Mesendoderm (in vitro differentiated cells): Measurements from ENCODE around the gene TRAF5.
"Not testable (repeated sequence)": the region's sequence is repeated elsewhere in the genome, so short reads cannot be mapped to it uniquely, and the experiment has no call there.

ENCODE experiments used
- DNase-seq: peaks from one replicate; pipeline ENCODE4 v3.0.0; 2013
- H2AK5ac ChIP-seq: 2 replicates; pipeline ENCODE4 v1.6.1; 2013; ENCODE audit warnings: low read length, inconsistent platforms
- H2BK120ac ChIP-seq: 2 replicates; pipeline ENCODE4 v1.6.1; 2013; ENCODE audit warnings: low read depth, mild to moderate bottlenecking, low read length, moderate library complexity, mixed read lengths
- H2BK15ac ChIP-seq: replicated peaks from 2 replicates; pipeline ENCODE4 v1.6.1; 2013; ENCODE audit warnings: low read depth, mild to moderate bottlenecking, moderate library complexity
- H2BK5ac ChIP-seq: 2 replicates; pipeline ENCODE4 v1.6.1; 2013; ENCODE audit warnings: low read length, inconsistent platforms
- H3K18ac ChIP-seq: 2 replicates; pipeline ENCODE4 v1.6.1; 2013; ENCODE audit warnings: mild to moderate bottlenecking, low read length, mixed read lengths
- H3K23ac ChIP-seq: one replicate; pipeline ENCODE4 v1.6.1; 2013; ENCODE audit warnings: low read length
- H3K27ac ChIP-seq: 2 replicates; pipeline ENCODE4 v1.5.1; 2013; ENCODE audit warnings: low read depth, mild to moderate bottlenecking, inconsistent platforms, low read length, moderate library complexity
- H3K27me3 ChIP-seq: 2 replicates; pipeline ENCODE4 v1.6.1; 2013; ENCODE audit warnings: low read length, control low read depth, mild to moderate bottlenecking, inconsistent platforms; ENCODE audit not compliant: insufficient read depth, poor library complexity
- H3K36me3 ChIP-seq: 2 replicates; pipeline ENCODE4 v1.6.1; 2013; ENCODE audit warnings: low read length, inconsistent platforms; ENCODE audit not compliant: control insufficient read depth, insufficient read depth
- H3K4ac ChIP-seq: one replicate; pipeline ENCODE4 v1.6.1; 2013; ENCODE audit warnings: low read depth, mild to moderate bottlenecking, low read length, moderate library complexity
- H3K4me1 ChIP-seq: 2 replicates; pipeline ENCODE4 v1.6.1; 2013; ENCODE audit warnings: low read depth, low read length, inconsistent platforms; ENCODE audit not compliant: control insufficient read depth
- H3K4me2 ChIP-seq: 2 replicates; pipeline ENCODE4 v1.6.1; 2013; ENCODE audit warnings: low read length
- H3K4me3 ChIP-seq: 2 replicates; pipeline ENCODE4 v1.5.1; 2013; ENCODE audit warnings: mild to moderate bottlenecking, low read length
- H3K56ac ChIP-seq: one replicate; pipeline ENCODE4 v1.6.1; 2013; ENCODE audit warnings: low read length
- H3K79me1 ChIP-seq: 2 replicates; pipeline ENCODE4 v1.6.1; 2013; ENCODE audit warnings: low read length, inconsistent platforms
- H3K79me2 ChIP-seq: 2 replicates; pipeline ENCODE4 v1.6.1; 2013; ENCODE audit warnings: mild to moderate bottlenecking, low read length; ENCODE audit not compliant: control insufficient read depth, insufficient read depth
- H3K9ac ChIP-seq: 2 replicates; pipeline ENCODE4 v1.6.1; 2013; ENCODE audit warnings: low read length, inconsistent platforms
- H4K5ac ChIP-seq: one replicate; pipeline ENCODE4 v1.6.1; 2013; ENCODE audit warnings: low read length
- H4K8ac ChIP-seq: one replicate; pipeline ENCODE4 v1.6.1; 2013; ENCODE audit warnings: low read depth, mild to moderate bottlenecking, control low read depth, low read length, moderate library complexity
- WGBS: extraction: QIAGEN DNeasy Blood & Tissue Kit; methylation state at CpG from one replicate; pipeline ENCODE4 v1.1.7; 2013; ENCODE audit warnings: low lambda C conversion rate, missing lambda C conversion rate; ENCODE audit not compliant: insufficient coverage; ENCODE audit errors: extremely low coverage; 5-methylcytosine and 5-hydroxymethylcytosine counted together

The TRAF5 gene

DNA sequence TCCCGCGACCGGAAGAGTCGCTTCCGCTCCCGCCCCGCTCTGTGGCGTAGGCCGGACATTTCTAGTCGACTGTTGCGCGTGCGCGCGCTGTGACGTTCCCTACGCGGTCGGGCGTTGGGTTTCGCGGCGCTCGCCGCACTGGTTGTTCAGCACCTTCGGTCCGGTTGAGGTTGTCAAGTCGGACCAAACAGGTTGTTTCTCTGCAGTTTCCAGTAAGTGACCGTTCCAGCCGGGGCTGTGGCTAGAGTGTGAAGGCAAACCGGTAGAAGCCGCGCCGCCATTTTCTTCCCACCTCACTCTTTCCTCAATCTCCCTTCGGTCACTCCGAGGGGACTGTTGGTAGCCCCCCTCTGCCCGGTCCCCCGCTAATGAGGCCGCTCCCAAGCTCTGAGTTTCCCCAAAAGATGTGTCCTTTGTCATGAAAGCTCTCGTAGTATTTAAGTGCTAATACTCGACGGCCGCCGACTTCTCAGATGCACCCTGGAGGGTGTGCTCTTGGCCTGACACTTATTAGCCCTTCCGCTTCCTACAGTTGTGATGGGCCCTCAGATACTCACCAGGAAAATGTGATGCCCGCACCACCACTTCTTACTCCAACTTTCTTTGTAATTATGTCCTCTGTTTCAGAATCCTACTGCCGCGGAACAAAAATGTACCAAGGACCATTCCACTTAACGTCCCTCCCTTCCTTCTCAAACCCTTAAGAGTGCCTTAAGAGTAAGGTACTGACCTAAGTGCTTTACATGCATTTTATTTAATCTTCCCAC, 56.3 kb downstream of the TRAF5 start:
- WGBS, result no CpG with 5 or more reads among the region's 49 CpGs
- peak overlapping the region; percentile 90 for H3K27ac ChIP-seq
- H3K79me2 ChIP-seq, result no peaks in the 10 kb centered on the region
- no peaks in the 10 kb centered on the region for H3K79me1 ChIP-seq
- peak overlapping the region; percentile 88 for H3K18ac ChIP-seq
- H3K56ac ChIP-seq, result peak overlapping the region; percentile 95
- H4K5ac ChIP-seq, result no peak overlapping the region
- peak overlapping the region; percentile 67 for H3K4me3 ChIP-seq
- peak overlapping the region; percentile 4 for H3K4me2 ChIP-seq
- H2BK120ac ChIP-seq, result no peak overlapping the region
- H2AK5ac ChIP-seq, result no peak overlapping the region
- no peaks in the 10 kb centered on the region for H3K36me3 ChIP-seq
- H3K4ac ChIP-seq, result peak overlapping the region; percentile 88
- H4K8ac ChIP-seq, result peak overlapping the region; percentile 59
- H2BK15ac ChIP-seq, result no peak overlapping the region
- peak; percentile 98 for DNase-seq
- H3K23ac ChIP-seq, result no peak overlapping the region
- H3K27me3 ChIP-seq, result no peaks in the 10 kb centered on the region
- H2BK5ac ChIP-seq, result peak overlapping the region; percentile 75
- H3K4me1 ChIP-seq, result peaks cover 4% of the 10 kb centered on the region
- peak overlapping the region; percentile 84 for H3K9ac ChIP-seq

DNA sequence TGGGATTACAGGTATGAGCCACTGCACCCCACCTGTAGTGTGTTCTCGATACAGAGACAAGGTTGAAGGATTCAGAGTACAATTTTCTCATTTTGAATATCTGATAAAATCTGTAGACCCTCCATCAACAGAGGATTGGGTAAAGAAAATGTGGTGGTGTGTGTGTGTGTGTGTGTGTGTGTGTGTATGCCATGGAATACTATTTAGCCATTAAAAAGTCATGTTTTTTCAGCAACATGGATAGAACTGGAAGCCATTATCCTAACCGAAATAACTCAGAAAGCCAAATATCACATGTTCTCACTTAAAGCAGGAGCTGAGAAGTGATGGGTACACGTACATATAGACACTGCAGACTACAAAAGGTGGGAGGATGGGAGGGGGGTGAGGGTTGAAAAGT, 57.9 kb downstream of the TRAF5 start:
- no peak overlapping the region for H2BK5ac ChIP-seq
- H2BK15ac ChIP-seq, result no peak overlapping the region
- H3K79me2 ChIP-seq, result no peaks in the 10 kb centered on the region
- H3K4ac ChIP-seq, result no peak overlapping the region
- H4K5ac ChIP-seq, result no peak overlapping the region
- H3K56ac ChIP-seq, result no peak overlapping the region
- H2BK120ac ChIP-seq, result no peak overlapping the region
- H3K4me3 ChIP-seq, result no peak overlapping the region
- no peak overlapping the region for H3K9ac ChIP-seq
- H2AK5ac ChIP-seq, result no peak overlapping the region
- H3K23ac ChIP-seq, result no peak overlapping the region
- H3K4me2 ChIP-seq, result no peak overlapping the region
- no CpG with 5 or more reads among the region's 3 CpGs for WGBS
- no peaks in the 10 kb centered on the region for H3K79me1 ChIP-seq
- no peak overlapping the region for H4K8ac ChIP-seq
- H3K4me1 ChIP-seq, result no peaks in the 10 kb centered on the region
- no peaks in the 10 kb centered on the region for H3K36me3 ChIP-seq
- H3K27ac ChIP-seq, result no peak overlapping the region
- DNase-seq, result no peak
- no peak overlapping the region for H3K18ac ChIP-seq
- H3K27me3 ChIP-seq, result no peaks in the 10 kb centered on the region

DNA sequence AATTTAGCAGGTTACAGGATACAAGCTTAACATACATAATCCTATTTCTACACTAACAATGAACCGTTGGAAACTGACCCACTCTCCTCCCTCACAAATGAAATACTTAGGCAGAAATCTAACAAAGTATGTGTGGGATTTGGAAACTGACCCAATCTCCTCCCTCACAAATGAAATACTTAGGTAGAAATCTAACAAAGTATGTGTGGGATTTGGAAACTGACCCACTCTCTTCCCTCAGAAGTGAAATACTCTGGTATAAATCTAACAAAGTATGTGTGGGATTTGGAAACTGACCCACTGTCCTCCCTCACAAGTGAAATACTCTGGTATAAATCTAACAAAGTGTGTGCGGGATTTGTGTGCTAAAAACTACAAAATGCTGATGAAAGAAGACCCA, 60.3 kb downstream of the TRAF5 start:
- no peak overlapping the region for H3K4me2 ChIP-seq
- H2BK5ac ChIP-seq, result no peak overlapping the region
- no peak overlapping the region for H3K9ac ChIP-seq
- H2BK120ac ChIP-seq, result no peak overlapping the region
- no peaks in the 10 kb centered on the region for H3K27me3 ChIP-seq
- H3K79me1 ChIP-seq, result no peaks in the 10 kb centered on the region
- no peak overlapping the region for H4K5ac ChIP-seq
- H3K23ac ChIP-seq, result no peak overlapping the region
- H3K4me1 ChIP-seq, result no peaks in the 10 kb centered on the region
- H3K4ac ChIP-seq, result no peak overlapping the region
- H4K8ac ChIP-seq, result no peak overlapping the region
- no peak overlapping the region for H3K18ac ChIP-seq
- no peak overlapping the region for H3K4me3 ChIP-seq
- H3K56ac ChIP-seq, result no peak overlapping the region
- no peak for DNase-seq
- no peaks in the 10 kb centered on the region for H3K79me2 ChIP-seq
- WGBS, result no CpG with 5 or more reads among the region's 2 CpGs
- H3K27ac ChIP-seq, result no peak overlapping the region
- H2BK15ac ChIP-seq, result no peak overlapping the region
- H2AK5ac ChIP-seq, result no peak overlapping the region
- no peaks in the 10 kb centered on the region for H3K36me3 ChIP-seq

DNA sequence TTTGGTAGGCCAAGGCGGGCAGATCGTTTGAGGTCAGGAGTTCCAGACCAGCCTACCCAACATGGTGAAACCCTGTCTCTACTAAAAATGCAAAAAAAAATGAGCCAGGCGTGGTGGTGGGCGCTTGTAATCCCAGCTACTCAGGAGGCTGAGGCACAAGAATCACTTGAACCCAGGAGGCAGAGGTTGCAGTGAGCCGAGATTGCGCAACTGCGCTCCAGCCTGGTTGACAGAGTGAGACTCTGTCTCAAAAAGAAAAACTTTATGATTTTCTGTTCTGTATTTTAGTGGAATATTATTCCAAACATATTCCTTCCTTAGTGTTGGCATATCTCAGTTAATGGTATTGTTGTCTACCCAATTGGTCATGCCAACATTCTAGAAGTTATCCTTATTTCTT, 64.2 kb downstream of the TRAF5 start:
- H2BK120ac ChIP-seq, H3K27ac ChIP-seq, H3K79me2 ChIP-seq, H4K8ac ChIP-seq, H3K23ac ChIP-seq, H3K27me3 ChIP-seq, H2BK5ac ChIP-seq, H2BK15ac ChIP-seq, H3K4me3 ChIP-seq, H3K4me2 ChIP-seq, H4K5ac ChIP-seq, H2AK5ac ChIP-seq, H3K4me1 ChIP-seq, H3K79me1 ChIP-seq, H3K56ac ChIP-seq, H3K36me3 ChIP-seq, H3K9ac ChIP-seq, DNase-seq, H3K18ac ChIP-seq: not testable (repeated sequence)
- no CpG with 5 or more reads among the region's 7 CpGs for WGBS
- H3K4ac ChIP-seq, result peak overlapping the region; percentile 36

DNA sequence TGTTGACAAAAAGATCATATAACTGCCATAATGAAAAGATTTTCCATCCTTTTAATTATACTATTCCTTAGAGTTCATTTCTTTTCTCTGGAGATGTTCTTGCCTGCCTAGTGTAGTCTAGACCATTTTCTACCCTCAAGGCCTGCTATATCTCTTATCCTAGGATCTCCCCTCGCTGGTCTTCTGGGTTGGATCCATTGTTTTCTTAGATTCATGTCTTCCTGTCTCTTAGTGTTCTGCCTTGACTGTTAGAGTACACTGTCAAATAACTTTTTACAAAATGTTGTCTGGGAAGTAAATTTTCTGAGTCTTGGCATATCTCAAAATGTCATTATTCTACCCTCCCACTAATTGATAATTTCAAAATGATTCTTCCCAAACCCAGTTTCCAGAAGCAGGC, 66.6 kb downstream of the TRAF5 start:
- H3K27ac ChIP-seq, result no peak overlapping the region
- no peak for DNase-seq
- no peak overlapping the region for H2AK5ac ChIP-seq
- H2BK5ac ChIP-seq, result no peak overlapping the region
- no peak overlapping the region for H3K56ac ChIP-seq
- H3K27me3 ChIP-seq, result no peaks in the 10 kb centered on the region
- H3K4me2 ChIP-seq, result no peak overlapping the region
- no peak overlapping the region for H3K18ac ChIP-seq
- H3K36me3 ChIP-seq, result no peaks in the 10 kb centered on the region
- no peak overlapping the region for H2BK15ac ChIP-seq
- H3K4ac ChIP-seq, result no peak overlapping the region
- WGBS, result no CpG with 5 or more reads among the region's 1 CpG
- H4K8ac ChIP-seq, result no peak overlapping the region
- no peak overlapping the region for H4K5ac ChIP-seq
- H3K4me3 ChIP-seq, result no peak overlapping the region
- no peaks in the 10 kb centered on the region for H3K79me2 ChIP-seq
- H3K79me1 ChIP-seq, result no peaks in the 10 kb centered on the region
- no peak overlapping the region for H3K23ac ChIP-seq
- H2BK120ac ChIP-seq, result no peak overlapping the region
- no peaks in the 10 kb centered on the region for H3K4me1 ChIP-seq
- H3K9ac ChIP-seq, result no peak overlapping the region
